ENCODE results near the gene HSPH1.

The HSPH1 gene

GRCh38 chr13:31175847-31176532, 14.3 kb upstream of the HSPH1 start:
- DNase-seq: no peak

- no peak for DNase-seq
Measured at GRCh38 chr13:31174018-31174417, 12.3 kb upstream of the HSPH1 start.

GRCh38 chr13:31172535-31172934, 10.8 kb upstream of the HSPH1 start:
- no peak for DNase-seq

- DNase-seq: no peak
Measured at GRCh38 chr13:31172001-31172400, 10.3 kb upstream of the HSPH1 start.

- DNase-seq: no peak
Measured at GRCh38 chr13:31168736-31169135, 7.0 kb upstream of the HSPH1 start.

GRCh38 chr13:31168166-31168565, 6.5 kb upstream of the HSPH1 start:
- no peak for DNase-seq

- no peak for DNase-seq
Measured at GRCh38 chr13:31167490-31167889, 5.8 kb upstream of the HSPH1 start.

GRCh38 chr13:31166591-31166990, 4.9 kb upstream of the HSPH1 start:
- DNase-seq: no peak

- peak; percentile 87 to 92 for DNase-seq
Measured at GRCh38 chr13:31162151-31163008, 676 bp upstream of the HSPH1 start.

- peak in 1 of 2 experiments; percentile 0 for DNase-seq
Measured at GRCh38 chr13:31160857-31161556, 697 bp downstream of the HSPH1 start.

GRCh38 chr13:31159306-31159705, 2.4 kb downstream of the HSPH1 start:
- DNase-seq: no peak

GRCh38 chr13:31154939-31155338, 6.8 kb downstream of the HSPH1 start:
- no peak for DNase-seq

GRCh38 chr13:31151837-31152236, 9.9 kb downstream of the HSPH1 start:
- DNase-seq: no peak

- no peak for DNase-seq
Measured at GRCh38 chr13:31150315-31150985, 11.3 kb downstream of the HSPH1 start.

GRCh38 chr13:31149604-31150003, 12.1 kb downstream of the HSPH1 start:
- no peak for DNase-seq

GRCh38 chr13:31145417-31145816, 16.3 kb downstream of the HSPH1 start:
- DNase-seq: no peak

- no peak for DNase-seq
Measured at GRCh38 chr13:31138515-31138914, 23.2 kb downstream of the HSPH1 start.

GRCh38 chr13:31136724-31137123, 25.0 kb downstream of the HSPH1 start:
- no peak for DNase-seq

GRCh38 chr13:31134039-31134711, 27.5 kb downstream of the HSPH1 start:
- no peak for DNase-seq

GRCh38 chr13:31133621-31134020, 28.1 kb downstream of the HSPH1 start:
- no peak for DNase-seq

GRCh38 chr13:31131470-31131961, 30.2 kb downstream of the HSPH1 start:
- no peak for DNase-seq

GRCh38 chr13:31129419-31129818, 32.3 kb downstream of the HSPH1 start:
- no peak for DNase-seq

Data from NCI-H187 (cell line).